ENCODE results near the gene ZNF710.
"Not testable (repeated sequence)": the region's sequence is repeated elsewhere in the genome, so short reads cannot be mapped to it uniquely, and the experiment has no call there.

ZNF710 gene

DNA sequence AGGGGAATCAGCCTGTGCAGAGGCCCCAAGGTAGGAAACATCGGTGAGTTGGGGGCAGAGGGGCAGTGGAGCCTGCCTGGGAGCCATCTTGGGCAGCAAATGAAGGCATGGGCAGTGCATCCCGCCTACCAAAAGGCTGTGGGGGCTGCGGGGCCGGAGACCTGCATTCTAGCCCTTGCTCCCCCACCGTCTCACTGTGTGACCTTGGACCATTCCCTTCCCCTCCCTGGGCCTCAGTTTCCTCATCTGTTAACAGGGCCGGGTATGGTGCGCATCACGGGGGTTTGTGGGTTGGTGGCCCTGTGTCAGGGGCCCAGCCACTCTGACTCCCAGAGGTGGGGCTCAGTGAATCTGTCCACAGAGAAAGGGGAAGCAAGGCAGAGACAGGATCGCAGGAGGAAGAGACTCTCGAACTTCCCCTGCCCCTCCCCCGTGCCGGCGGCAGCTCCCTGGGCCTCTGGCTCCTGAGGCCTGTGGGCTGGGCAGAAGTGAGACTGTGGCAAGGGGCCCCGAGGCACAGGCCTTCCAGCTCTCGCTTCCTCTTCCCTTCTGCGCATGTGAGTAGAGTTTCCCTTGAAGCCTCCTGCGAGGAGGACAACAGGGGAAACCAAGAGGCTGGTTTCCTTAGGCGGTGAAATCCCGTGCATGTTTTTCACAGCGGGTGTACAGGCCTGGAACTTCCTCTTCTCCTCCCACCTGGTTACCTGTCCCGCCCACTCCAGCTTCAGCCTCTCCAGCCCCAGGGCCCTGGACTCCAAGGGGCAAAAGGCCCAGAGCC, 58.3 kb downstream of the ZNF710 start:
- no peak for DNase-seq (ENCODE audit: low read depth)

DNA sequence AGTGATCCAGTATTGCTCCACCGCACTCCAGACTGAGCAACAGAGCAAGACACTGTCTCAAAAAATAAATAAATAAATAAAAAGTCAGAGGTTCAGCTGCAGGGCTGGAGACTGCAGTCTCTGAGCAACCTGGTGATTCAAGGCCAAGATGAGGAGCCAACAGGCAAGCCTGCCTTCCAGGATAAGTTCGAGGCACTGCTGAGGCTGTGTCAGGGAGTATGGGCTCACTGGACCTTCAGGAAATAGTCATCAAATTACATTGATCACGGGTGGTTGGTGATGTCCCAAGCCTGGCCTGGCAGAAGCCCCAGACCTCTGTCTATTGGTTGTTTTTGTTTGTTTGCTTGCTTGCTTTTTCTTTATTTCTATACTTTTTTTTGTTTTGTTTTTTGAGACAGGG, 59.7 kb downstream of the ZNF710 start:
- peak; percentile 36 for DNase-seq (ENCODE audit: low read depth)

DNA sequence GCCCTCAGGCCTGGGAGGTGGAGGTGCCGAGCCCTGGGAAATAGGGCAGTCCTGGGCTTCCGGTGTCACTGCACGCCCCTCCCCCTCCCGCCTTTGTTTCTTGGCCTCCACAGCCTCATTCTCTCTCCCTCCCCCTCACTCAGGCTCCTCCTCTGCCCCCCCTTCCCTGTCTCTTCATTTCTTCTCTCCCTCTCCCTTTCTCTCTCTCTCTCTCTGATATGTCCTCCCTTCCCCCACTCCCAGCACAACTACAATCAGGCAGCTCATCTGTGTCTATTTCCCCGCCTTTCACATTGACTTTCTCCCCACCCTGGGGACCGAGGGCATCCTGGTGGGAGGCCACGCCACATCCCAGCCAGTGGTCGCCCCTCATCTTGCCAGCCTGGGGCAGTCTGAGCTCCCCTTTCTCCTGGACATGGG, 60.9 kb downstream of the ZNF710 start:
- DNase-seq (ENCODE audit: low read depth) = no peak

DNA sequence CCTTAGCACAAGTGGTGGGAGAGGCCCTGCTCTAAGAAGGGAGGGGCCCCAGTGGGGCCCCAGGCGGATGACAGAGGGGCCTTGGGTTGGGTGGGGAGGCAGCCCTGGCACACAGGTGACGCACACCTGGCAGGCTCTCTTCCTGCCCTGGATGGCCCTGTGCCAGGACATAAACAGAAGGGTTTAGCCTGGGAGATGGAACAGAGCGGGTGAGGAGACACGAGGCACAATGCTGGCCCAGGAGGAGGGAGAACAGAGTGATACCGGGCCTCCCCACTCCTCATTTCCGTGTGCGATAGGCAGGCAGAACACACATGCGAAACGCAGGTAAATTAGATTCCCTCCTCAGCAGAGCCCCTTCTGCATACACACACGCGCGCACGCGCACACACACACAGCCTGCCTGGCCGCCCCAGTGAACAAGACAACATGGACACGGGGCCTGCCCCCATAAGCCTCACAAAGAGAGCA, 61.4 kb downstream of the ZNF710 start:
- no peak for DNase-seq (ENCODE audit: low read depth)

DNA sequence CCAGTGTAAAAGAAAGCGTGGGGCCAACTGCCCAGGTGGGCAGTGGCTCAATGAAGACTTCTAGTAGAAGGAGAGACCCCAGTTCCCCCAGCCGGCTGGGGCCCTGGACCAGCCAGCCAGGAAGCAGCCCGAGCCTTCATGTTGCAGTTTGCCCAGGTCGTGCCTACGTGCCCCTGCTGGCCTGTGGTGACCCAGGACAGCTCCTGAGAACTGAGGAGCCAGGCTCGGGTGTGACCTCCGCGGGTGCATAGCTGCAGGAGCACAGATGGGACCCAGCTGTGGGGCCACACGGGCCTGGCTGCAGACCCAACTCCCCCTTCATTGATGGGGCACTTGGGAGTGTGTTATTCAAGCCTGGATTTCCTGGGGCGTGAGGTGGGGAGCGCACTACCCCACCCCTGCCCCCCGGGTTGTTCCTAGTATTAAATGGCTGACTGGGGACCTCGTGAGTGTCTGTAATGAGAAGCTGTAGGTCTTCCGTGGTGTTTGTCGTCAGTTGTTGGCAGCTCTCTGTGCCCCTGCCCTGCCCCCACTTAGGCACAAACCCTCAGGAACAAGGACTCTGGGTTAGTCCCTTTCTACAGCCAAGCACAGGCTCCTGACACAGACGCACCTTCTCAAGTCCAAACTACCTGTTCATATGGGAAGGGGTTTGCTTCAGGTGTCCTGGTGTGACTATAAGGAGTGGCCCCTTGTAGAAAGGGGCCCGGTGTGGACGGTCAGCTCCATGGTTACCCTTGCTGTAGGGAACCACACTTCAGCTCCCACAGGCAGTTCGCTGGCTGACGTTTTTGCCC, 62.0 kb downstream of the ZNF710 start:
- no peak for DNase-seq (ENCODE audit: low read depth)

DNA sequence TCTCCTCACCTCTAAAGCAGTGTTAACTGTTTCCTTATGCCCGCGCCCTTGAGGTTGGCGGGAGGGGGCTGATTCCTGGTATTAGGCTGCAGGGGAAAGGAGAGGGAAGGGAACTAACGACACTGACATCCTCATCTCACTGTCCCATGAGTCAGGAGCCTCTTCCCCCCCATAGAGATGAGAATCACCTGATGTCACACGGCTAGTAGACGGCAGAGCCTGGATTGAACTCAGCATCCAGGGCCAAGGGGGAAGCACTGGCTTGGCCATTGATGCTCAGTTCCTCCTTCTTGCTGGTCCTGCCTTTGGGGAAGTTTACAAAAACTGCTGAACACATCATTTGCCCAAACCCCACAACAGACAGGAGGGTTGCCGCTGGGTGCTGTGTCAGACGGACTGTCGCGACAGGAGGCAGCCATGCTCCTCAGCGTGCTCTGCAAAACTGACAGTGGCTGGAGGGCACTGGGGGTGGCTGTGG, 62.7 kb downstream of the ZNF710 start:
- no peak for DNase-seq (ENCODE audit: low read depth)

DNA sequence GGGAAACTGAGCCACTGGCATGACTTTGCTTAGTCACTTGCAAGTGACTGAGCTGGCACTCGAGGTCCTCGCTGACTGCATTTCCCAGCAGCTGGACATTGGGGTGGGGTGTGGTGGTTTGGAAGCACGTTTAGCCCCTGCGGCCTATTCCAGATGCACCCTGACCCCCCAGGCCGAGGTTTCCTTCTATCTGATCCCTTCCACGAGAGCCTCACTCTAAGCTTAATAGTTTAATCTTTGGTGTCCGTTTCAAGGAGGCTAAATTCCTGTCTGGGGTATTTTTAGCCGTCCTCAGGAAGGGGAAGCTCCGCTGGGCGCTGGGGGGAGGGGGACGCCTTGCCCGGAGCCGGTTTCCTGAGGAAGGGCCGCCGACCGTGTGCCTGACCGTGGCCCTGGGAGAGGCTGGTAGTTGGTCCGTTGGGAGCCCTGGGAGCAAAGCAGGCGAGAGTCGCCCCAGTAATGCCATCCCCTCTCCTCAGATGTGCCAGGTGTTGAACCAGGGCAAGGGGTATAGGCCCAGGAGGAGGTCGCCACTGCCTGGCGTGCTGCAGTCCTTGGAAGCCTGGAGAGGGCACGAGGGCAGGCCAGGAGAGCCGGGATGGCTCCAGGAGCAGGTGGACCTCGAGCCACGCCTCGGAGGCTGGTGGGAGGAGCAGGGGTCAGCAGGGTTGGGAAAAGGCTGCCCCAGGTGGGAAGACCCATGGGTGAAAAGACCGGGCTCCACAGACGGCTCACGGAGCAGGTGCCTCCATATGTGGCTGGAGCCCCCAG, 64.0 kb downstream of the ZNF710 start:
- DNase-seq (ENCODE audit: low read depth) = no peak

DNA sequence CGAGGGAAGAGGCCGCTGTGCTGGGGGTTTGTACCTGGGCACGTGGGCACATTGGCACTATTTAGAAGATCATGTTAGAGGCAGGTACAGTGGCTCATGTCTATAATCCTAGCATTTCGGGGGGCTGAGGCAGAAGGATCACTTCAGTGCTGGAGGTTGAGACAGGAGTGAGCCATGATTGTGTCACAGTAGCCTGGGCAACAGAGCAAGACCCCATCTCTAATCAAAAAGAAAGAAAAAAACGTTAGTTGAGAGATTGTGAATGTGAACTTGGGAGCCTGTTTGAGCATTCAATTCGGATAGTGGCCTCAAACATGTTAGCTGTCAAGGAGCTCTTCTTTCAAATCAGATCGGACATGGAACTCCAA, 64.5 kb downstream of the ZNF710 start:
- no peak for DNase-seq (ENCODE audit: low read depth)

DNA sequence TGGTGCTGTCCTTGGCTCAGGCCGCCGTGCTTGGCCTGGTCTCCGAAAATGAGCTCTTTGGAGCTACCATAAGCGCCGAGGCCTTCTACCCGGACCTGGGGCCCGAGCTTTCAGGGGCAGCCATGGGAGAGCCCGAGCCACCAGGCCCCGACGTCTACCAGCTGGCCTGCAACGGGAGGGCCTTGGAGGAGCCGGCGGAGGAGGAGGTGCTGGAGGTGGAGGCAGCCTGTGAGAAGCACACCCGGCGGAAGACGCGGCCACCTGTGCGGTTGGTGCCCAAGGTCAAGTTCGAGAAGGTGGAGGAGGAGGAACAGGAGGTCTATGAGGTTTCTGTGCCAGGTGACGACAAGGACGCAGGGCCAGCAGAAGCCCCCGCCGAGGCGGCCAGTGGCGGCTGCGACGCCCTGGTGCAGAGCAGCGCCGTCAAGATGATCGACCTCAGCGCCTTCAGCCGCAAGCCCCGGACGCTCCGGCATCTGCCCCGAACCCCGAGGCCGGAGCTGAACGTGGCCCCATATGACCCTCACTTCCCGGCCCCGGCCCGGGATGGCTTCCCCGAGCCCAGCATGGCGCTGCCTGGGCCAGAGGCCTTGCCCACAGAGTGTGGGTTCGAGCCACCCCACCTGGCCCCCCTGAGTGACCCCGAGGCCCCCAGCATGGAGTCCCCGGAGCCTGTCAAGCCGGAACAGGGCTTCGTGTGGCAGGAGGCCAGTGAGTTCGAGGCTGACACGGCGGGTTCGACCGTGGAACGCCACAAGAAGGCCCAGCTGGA, 66.2 kb downstream of the ZNF710 start:
- no peak for DNase-seq (ENCODE audit: low read depth)

DNA sequence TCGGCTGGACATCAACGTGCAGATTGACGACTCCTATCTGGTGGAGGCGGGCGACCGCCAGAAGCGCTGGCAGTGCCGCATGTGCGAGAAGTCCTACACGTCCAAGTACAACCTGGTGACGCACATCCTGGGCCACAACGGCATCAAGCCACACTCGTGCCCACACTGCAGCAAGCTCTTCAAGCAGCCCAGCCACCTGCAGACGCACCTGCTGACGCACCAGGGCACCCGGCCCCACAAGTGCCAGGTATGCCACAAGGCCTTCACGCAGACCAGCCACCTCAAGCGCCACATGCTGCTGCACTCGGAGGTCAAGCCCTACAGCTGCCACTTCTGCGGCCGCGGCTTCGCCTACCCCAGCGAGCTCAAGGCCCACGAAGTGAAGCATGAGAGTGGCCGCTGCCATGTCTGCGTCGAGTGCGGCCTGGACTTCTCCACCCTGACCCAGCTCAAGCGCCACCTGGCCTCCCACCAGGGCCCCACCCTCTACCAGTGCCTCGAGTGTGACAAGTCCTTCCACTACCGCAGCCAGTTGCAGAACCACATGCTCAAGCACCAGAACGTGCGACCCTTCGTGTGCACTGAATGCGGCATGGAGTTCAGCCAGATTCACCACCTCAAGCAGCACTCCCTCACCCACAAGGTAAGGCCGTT, 67.0 kb downstream of the ZNF710 start:
- no peak for DNase-seq (ENCODE audit: low read depth)

DNA sequence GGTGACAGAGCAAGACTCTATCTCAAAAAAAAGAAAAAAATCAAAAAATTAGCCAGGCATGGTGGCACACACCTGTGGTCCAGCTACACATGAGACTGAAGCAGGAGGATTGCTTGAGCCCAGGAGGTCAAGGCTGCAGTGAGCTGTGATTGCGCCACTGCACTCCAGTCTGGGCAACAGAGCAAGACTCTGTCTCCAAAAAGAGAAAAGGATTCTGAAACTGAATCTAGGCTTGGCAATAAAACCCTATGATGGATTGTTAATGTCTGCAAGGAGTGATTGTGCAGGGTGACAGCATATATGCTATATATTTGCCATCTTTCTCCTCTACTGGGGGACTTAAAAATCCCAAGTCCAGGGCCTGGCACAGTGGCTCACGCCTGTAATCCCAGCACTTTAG, 69.5 kb downstream of the ZNF710 start:
- DNase-seq (ENCODE audit: low read depth) = not testable (repeated sequence)

DNA sequence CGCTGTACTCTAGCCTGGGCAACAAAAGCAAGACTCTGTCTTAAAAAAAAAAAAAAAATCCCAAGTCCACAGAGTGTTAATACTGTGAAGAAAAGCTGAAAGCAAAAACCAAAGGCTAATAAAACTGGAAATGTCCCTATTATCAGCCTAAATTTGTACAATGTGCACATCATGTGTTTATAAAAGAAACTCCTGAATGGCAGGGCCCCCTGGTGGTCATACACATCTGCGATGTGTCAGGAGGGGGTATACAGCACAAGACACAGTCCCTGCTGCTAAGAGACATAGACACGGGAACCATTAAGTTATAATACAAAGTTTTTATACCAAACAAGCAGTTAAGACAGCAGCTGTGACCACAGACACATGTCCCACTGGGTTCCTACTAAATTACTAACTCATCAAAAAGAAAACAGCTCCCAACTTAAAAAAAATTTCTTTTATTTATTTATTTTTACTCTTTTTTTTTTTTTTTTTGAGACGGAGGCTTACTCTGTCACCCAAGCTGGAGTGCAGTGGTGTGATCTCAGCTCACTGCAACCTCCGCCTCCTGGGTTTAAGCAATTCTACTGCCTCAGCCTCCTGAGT, 70.2 kb downstream of the ZNF710 start:
- DNase-seq (ENCODE audit: low read depth) = peak; percentile 80

DNA sequence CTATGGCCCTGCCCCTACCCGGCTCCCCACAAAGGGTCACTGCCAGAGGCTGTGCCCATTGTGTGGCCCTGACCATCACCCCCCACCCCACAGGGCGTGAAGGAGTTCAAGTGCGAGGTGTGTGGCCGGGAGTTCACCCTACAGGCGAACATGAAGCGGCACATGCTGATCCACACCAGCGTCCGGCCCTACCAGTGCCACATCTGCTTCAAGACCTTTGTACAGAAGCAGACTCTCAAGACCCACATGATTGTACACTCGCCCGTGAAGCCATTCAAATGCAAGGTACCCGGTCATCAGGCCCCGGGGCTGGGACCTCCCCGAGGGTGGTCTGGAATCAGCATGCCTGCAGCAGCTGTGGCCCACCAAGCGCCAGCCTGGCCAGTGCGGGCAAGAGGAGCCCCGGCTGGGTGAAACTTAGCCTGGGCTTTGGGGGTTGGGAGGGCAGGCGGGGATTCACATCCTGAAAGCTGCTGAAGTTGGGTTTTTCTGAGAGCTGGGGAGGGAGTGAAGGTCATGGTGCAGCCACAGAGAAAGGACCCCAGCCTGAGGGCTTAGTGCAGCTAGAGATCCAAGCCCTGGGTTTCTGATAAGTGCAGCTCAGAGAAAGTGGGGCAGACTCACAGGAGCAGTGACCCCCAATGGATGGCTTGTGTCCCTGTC, 72.0 kb downstream of the ZNF710 start:
- no peak for DNase-seq (ENCODE audit: low read depth)

DNA sequence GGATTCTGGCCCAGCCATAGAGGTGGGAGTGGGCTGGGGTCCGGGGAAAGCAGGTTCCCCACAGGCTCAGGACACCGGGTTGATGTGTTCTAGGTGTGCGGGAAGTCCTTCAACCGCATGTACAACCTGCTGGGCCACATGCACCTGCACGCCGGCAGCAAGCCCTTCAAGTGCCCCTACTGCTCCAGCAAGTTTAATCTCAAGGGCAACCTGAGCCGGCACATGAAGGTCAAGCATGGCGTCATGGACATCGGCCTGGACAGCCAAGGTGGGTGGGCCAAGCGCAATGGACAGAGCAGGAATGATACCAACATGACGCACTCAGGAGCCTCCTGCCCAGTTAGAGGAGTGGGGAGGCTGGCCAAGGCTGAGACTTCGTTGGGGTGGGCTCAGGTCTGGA, 72.9 kb downstream of the ZNF710 start:
- DNase-seq (ENCODE audit: low read depth) = no peak

DNA sequence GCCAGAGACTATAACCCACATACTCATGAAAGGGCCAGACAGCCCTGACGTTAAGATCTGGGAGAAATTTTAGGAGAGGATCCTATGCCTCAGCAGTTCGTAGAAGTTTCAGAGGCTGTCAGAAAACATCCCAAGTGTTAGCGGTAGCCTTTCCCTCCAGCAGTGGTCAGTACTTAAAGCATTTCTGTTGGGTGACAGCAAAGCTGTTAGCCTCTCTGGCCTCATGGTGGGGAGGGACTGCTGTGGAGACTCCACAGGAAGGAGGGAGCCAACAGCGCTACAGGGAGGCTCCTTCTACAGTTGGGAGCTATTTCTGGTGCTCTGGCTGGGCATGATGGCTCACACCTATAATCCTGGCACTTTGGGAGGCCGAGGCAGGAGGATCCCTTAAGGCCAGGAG, 73.8 kb downstream of the ZNF710 start:
- DNase-seq (ENCODE audit: low read depth) = no peak

DNA sequence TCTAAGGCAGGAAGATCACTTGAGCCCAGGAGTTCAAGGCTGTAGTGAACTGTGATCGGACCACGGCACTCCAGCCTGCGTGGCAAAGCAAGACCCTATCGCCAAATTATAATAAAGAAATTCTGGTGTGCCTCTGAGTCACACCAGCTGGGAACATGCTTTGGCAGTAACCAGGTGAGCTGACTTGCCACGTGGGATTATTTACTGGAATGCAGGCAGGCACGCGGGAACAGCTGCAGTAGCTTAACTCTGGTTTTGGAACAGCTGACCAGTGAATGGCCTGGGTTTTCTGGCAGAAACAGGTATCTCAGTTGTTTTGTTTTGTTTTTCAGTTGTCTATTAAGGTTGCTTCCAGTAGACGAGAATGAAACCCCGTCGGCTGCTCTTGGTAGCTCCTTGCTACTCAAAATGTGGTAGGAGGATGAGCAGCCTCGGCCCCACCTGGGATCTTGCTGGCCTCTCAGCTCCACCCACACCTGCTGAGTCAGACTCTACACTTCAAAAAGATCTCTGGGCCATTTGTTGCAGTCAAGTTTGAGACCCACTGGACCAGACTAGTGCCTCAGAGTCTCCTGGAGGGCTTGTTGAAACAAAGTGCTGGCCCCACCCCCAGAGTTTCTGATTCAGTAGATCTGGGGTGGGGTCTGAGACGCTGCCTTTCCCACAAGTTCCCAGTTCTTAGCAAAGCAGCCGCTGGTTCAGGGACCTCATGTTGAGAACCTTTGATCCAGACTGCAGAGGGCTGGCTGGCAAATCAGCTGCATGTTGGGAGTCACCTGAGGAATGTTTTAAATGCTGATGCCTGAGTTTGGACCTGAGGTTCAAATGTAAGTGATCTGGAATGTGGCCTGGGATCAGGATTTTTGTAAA, 74.5 kb downstream of the ZNF710 start:
- no peak for DNase-seq (ENCODE audit: low read depth)

DNA sequence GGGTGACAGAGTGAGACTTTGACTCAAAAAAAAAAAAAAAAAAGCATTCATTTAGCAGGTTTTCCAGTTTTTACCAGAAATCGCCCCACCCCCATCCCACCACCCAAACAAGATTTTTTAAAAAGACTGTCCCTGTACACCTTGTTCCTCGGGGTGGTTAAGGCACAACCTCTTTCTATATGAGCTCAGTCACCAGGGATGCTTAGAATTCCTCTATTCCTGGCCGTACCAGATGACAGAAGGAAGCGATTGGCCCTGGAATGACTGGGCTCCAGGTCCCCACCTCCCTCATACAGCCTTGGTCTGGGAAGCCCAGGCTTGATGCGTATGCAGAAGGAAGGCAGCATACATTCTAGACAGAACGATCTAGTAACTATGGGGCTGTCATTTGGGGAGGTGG, 75.6 kb downstream of the ZNF710 start:
- DNase-seq (ENCODE audit: low read depth) = no peak

DNA sequence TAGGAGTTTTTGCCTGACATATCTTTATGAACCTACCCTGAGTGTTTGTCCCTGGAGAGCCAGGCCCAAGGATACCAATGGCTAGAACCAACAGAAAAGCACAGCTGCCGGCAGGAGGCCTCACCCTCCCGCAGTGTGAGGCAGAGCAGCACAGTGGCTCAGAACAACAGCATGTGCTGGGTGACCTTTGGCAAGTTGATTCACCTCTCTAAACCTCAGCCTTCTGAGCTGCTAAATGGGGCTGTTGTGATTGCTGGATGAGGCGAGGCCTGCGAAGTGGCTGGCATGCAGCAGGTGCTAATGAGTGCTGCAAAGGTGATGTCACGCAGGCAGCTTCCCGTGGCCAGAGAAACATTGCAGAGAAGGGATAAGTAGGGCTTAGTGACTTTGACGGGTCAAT, 77.8 kb downstream of the ZNF710 start:
- DNase-seq (ENCODE audit: low read depth) = no peak
